ENCODE measurements around the gene DYRK3.
A peak's percentile ranks its signal among the peaks of the same experiment; 100 is the strongest.
"Not testable (repeated sequence)": the region's sequence is repeated elsewhere in the genome, so short reads cannot be mapped to it uniquely, and the experiment has no call there.

DYRK3 gene

DNA sequence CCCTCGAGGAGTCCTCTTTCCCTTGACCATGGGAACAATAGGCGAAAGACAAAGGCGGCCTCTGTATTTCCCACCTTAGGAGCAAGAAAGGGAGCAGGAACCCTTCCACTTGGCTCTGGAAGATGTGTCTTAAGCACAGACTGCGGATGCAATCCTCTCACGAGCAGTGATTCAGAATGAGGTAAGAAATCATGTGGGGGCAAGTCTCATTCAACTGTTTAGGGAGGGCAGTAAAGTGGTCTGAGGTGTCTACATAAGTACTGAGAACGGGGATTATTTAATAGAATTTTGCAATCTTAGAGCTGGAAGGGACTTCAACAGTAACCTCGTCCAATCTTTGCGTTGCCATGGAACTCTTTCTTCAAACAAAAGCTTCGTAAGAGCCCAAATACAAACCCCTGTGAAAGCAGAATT, 1.6 kb upstream of the DYRK3 start:
- H3K4me3 ChIP-seq (ENCODE audit: low read length): no peak overlapping the region
- peak; percentile 97 for DNase-seq (ENCODE audit: low read depth)
- TF ChIP-seq, protein P1, sequence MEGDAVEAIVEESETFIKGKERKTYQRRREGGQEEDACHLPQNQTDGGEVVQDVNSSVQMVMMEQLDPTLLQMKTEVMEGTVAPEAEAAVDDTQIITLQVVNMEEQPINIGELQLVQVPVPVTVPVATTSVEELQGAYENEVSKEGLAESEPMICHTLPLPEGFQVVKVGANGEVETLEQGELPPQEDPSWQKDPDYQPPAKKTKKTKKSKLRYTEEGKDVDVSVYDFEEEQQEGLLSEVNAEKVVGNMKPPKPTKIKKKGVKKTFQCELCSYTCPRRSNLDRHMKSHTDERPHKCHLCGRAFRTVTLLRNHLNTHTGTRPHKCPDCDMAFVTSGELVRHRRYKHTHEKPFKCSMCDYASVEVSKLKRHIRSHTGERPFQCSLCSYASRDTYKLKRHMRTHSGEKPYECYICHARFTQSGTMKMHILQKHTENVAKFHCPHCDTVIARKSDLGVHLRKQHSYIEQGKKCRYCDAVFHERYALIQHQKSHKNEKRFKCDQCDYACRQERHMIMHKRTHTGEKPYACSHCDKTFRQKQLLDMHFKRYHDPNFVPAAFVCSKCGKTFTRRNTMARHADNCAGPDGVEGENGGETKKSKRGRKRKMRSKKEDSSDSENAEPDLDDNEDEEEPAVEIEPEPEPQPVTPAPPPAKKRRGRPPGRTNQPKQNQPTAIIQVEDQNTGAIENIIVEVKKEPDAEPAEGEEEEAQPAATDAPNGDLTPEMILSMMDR (IDR thresholded peaks at IDR 0.05; ENCODE audit: insufficient read depth, low read depth, low read length, missing control alignments): no peak

DNA sequence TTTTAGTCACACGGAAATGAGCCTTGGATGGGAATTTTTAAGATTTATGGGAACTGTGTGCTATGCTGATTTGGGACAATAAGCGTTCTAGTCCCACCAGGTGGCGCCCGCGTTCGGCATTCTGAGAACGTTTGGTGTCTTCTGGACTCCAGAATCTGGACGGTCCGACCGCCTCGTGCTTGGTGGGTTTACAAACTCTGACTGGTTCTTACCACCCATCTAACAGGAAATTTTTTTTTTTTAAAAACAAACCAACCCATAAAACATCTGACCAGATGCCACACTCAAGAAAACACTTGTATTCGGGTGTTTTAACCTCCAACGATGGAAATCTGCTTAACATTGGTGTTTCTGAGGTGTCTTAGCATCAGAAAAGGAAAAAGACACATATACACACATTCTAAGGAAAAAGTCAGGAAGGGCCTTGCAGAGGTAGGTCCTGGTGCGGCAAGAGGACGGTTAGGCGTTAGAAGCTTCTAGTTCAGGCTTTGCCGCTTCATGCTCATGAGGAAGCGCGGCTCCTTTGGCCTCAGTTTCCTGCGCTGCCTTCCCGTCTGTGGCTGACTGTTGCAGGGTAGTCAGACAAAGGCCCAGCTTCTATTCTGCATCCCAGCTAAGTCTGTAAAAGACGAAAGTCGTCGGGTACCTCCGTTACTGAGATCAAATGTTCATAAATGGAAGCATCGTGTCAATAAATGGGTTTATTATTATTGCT, 814 bp upstream of the DYRK3 start:
- DNase-seq (ENCODE audit: low read depth): peak; percentile 89
- no peak overlapping the region for H3K4me3 ChIP-seq (ENCODE audit: low read length)
- TF ChIP-seq, protein P1 (IDR thresholded peaks at IDR 0.05; ENCODE audit: insufficient read depth, low read depth, low read length, missing control alignments): peak; percentile 84

DNA sequence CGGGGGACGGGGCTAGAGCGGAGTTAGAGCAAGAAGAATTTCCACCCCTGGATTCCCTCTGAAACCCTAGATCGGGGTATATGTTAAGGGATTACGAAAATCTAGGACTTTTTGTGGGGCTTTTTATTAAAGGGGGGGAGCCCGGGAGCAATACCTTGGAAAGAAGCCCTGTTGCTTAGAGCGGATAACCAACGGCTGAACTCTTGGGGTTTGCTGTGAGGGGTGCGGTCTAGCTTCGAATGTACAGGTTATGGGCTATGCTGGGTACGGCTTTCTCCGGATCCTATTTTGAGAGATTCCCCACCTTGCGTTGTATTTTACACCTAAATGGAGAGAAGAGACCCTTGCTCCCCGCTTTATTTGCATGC, 626 bp downstream of the DYRK3 start:
- H3K4me3 ChIP-seq (ENCODE audit: low read length): peak overlapping the region; percentile 70
- TF ChIP-seq, protein P1 (IDR thresholded peaks at IDR 0.05; ENCODE audit: insufficient read depth, low read depth, low read length, missing control alignments): no peak
- DNase-seq (ENCODE audit: low read depth): no peak

DNA sequence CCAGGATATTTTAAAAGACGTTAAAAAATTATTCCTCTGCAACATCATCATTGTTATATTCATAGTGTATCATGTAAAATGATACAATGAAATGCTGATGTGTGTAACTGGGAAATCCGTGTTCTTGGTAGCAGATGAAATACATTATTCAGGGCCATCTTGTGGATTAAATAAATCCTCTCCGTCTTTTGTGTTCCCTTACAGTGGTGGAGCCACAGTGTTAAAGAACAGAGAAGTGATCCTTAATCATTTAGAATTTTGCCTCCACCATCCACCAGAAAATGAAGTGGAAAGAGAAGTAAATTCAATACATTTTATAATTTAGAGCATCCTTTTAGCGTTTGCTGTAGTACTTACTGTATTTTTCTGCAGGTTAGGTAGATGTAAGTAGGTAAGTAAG, 1.3 kb downstream of the DYRK3 start:
- TF ChIP-seq, protein P1 (IDR thresholded peaks at IDR 0.05; ENCODE audit: insufficient read depth, low read depth, low read length, missing control alignments): no peak
- H3K4me3 ChIP-seq (ENCODE audit: low read length): peak overlapping the region; percentile 70
- DNase-seq (ENCODE audit: low read depth): no peak

DNA sequence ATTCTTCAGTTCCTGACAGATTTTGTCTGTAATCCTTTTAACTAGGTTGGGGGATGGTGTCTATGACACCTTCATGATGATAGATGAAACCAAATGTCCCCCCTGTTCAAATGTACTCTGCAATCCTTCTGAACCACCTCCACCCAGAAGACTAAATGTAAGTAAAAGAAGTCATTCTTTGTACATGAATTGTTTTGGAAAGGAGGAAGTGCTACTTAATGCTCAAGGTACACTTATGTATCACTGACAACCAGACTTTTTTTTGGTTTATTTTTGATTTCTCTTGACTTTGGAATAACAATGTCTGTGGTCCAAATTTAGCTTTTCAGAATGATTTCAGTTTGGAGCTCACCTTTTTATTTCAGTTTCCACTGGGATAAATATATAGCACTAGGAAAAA, 2.3 kb downstream of the DYRK3 start:
- no peak overlapping the region for H3K4me3 ChIP-seq (ENCODE audit: low read length)
- no peak for DNase-seq (ENCODE audit: low read depth)
- TF ChIP-seq, protein P1 (IDR thresholded peaks at IDR 0.05; ENCODE audit: insufficient read depth, low read depth, low read length, missing control alignments): no peak

DNA sequence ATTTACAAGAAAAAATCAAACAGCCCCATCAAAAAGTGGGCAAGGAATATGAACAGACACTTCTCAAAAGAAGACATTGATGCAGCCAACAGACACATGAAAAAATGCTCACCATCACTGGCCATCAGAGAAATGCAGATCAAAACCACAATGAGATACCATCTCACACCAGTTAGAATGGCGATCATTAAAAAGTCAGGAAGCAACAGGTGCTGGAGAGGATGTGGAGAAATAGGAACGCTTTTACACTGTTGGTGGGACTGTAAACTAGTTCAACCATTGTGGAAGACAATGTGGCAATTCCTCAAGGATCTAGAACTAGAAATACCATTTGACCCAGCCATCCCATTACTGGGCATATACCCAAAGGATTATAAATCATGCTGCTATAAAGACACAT, 6.7 kb downstream of the DYRK3 start:
- not testable (repeated sequence) for DNase-seq (ENCODE audit: low read depth); H3K4me3 ChIP-seq (ENCODE audit: low read length)

DNA sequence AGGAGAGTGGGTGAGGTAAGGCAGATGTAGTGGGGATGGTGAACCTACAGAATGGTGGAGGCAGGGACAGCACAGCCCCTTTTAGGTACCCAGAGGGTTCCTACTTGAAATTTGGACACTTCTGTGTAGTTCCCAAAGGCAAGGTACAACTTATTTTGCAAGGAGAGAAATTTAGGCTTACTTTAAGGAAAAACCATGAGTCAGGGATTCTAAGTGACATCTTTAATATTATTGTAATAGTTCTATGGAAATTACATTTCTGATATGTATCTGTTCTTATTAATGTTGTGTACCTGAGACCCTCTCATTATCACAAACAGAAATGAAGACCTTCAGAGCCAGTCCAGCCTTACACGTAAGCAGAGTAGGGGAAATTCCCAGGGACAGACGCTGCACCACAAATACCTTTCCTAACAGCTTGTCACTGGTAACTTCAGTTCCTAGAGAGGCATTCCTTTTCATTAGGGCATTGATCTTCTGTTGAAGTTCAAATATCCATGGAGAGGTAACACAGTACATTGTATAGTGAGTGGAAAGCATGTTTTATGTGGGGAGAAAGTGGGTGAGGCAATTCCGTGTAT, 7.9 kb downstream of the DYRK3 start:
- TF ChIP-seq, protein P1 (IDR thresholded peaks at IDR 0.05; ENCODE audit: insufficient read depth, low read depth, low read length, missing control alignments): no peak
- no peak for DNase-seq (ENCODE audit: low read depth)
- H3K4me3 ChIP-seq (ENCODE audit: low read length): no peak overlapping the region

All from epithelial cell of esophagus (primary cell).